ENCODE measurements around the gene XPC. TPM values are rescaled to one million over a fixed set of nuclear protein-coding genes. Genes with fewer than 3 reads are reported as not detected.

XPC gene
- polyA plus RNA-seq, 4 donors = 38.3 to 52.9 (median 49.3) TPM

DNA sequence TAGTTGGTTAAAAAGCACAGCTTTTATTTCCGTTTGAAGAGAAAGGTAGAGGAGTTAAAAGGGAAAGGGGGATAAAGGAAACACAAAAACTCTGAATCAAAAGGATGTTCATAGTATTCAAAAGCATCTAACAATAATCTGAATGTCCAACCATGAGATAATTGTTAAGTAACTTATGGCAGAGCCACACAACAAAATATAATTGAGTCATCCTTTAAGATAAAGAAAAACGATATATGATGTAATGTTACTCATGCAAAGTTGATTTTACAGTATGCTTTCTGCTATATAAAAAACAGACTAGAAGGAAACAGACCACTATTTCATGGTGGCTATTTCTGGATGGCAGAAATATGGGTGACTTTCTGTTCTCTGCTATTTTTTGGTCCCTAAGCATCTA, 3.9 kb downstream of the XPC start:
- DNase-seq (ENCODE audit: low read depth in 4 of 4, low spot score in 3 of 4) = no peak

- no peak for DNase-seq (ENCODE audit: low read depth in 4 of 4, low spot score in 3 of 4)
These were observed 5.9 kb downstream of the XPC start for GRCh38 chr3:14172496-14172895.

- no peak for DNase-seq (ENCODE audit: low read depth in 4 of 4, low spot score in 3 of 4)
These were observed 7.8 kb downstream of the XPC start for GRCh38 chr3:14170531-14171159.

- DNase-seq (ENCODE audit: low read depth in 4 of 4, low spot score in 3 of 4) = no peak
These were observed 8.5 kb downstream of the XPC start for GRCh38 chr3:14169871-14170270.

DNA sequence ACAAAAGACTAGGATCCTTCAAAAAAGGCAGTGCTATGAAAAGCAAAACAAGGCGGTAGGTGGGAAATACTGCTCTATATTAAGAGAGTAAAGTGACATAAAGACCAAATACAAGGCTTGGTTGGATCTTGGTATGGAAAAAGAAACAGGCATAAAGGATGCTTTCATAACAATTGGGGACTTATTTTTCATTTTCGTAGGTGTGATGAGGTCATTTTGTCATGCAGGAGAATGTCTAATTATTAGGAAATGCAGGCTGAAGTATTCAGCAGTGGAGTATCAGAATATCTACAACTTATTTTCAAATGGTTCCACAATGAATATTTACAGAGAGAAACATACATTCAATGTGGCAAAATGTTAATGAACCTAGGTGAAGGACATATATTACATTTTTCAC, 9.0 kb downstream of the XPC start:
- DNase-seq (ENCODE audit: low read depth in 4 of 4, low spot score in 3 of 4) = no peak

GRCh38 chr3:14166877-14167603, 11.4 kb downstream of the XPC start:
- no peak for DNase-seq (ENCODE audit: low read depth in 4 of 4, low spot score in 3 of 4)

DNA sequence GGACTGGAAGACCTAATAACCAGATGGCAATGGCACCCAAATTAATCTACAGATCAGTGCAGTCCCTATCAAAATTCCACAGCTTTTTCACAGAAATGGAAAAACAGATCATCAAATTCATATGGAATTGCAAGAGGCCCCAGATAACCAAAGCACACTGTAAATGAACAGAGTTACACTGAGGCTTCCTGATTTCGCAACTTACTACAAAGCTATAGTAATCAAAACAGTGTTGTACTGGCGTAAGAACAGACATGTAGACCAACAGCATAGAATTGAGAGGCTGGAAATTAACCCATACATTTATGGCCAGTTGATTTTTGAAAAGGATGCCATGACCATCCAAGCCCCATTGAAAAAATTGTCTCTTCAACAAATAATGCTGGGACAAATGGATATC, 16.2 kb downstream of the XPC start:
- no peak for DNase-seq (ENCODE audit: low read depth in 4 of 4, low spot score in 3 of 4)

- DNase-seq (ENCODE audit: low read depth in 4 of 4, low spot score in 3 of 4) = no peak
These were observed 17.1 kb downstream of the XPC start for GRCh38 chr3:14161282-14161681.

DNA sequence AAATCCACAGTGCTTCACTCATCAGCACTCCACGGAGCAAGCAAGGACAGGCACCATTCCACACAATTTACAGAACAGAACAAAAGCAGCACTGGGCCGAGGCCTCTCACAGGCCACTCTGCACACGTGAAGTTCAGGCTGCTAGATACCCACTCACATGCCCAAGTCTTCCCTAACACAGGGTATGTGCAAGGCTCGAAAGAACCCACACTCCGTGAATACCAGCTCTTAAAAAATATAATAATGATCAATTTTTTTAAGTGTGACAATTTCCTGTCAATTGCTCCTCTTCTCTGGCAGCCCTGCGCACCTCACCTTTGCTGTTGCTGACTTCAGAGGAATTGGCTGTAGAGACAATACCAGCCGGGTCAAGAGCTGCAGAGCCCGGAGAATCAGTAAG, 19.0 kb downstream of the XPC start:
- DNase-seq (ENCODE audit: low read depth in 4 of 4, low spot score in 3 of 4) = no peak

GRCh38 chr3:14158370-14158769, 20.0 kb downstream of the XPC start:
- DNase-seq (ENCODE audit: low read depth in 4 of 4, low spot score in 3 of 4) = no peak

DNA sequence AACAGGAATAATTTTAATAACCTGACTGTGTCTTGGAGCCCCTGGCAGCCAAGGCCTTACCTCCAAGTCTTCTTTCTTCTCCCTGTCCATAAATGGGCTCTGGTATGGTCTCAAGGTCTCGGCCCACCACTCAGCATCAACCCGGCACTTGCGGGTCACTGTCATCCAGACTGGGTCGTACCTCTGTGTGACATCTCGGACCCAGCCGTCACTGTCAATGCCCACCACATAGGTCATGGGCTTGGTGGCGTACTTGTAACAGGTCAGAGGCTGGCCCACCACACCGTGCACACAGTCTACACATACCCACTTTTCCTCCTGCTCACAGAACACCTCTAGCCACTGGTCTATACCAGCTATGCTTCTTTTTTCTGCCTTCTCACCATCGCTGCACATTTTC, 20.4 kb downstream of the XPC start:
- no peak for DNase-seq (ENCODE audit: low read depth in 4 of 4, low spot score in 3 of 4)

DNA sequence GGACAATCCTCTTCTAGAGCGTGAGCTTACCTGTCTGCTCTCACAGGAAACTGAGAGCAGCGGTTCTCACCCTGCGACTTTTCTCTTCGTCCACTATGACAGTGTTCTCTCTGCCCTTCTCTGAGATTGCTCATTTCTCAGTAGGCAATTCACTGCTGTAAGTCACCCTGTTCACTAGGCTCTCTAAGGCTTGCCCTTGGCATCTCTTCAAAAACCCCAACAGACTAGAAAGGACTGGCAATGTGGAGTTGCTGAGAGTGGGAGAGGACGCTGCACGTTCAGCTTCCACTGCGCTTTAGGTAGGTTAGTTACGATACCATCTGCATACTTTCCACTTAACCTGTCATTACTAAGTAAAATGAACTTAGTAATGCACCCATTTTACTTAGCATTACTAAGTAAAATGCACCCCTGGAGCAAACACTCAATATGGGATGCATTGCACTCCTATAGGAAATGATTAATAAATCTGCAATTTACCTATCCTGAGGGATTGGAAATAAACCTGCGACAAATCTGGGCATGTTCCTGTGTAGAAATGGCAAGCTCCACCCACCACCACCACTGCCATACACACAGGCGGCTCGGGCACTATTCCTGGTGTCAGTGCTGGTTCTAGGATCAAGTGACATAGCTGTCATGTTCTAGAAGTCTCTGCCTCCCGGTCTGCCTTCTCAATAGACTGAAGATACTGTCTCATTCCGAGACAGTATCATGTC, 21.4 kb downstream of the XPC start:
- no peak for DNase-seq (ENCODE audit: low read depth in 4 of 4, low spot score in 3 of 4)

- no peak for DNase-seq (ENCODE audit: low read depth in 4 of 4, low spot score in 3 of 4)
These were observed 22.2 kb downstream of the XPC start for GRCh38 chr3:14156201-14156600.

- DNase-seq (ENCODE audit: low read depth in 4 of 4, low spot score in 3 of 4) = no peak
These were observed 23.4 kb downstream of the XPC start for GRCh38 chr3:14154895-14155440.

- no peak for DNase-seq (ENCODE audit: low read depth in 4 of 4, low spot score in 3 of 4)
These were observed 24.1 kb downstream of the XPC start for GRCh38 chr3:14154276-14154675.

DNA sequence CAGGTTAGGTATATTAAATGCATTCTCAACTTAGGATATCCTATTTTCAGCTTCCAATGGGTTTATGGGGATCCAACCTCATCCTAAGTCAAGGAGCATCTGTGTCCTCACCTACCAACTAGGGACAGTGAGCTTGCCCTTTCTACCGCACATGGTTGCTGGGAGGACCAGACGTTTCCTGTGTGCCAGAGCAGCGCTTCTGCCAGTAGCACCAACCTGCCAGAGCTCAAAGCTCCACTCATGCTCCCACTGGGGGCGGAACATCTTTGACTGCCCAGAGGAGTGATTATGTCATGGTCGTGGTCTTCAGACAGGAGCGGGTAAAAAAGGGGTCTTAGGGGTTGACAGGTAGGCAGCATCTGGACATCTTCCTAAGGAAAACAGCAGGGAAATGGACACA, 24.7 kb downstream of the XPC start:
- no peak for DNase-seq (ENCODE audit: low read depth in 4 of 4, low spot score in 3 of 4)

DNA sequence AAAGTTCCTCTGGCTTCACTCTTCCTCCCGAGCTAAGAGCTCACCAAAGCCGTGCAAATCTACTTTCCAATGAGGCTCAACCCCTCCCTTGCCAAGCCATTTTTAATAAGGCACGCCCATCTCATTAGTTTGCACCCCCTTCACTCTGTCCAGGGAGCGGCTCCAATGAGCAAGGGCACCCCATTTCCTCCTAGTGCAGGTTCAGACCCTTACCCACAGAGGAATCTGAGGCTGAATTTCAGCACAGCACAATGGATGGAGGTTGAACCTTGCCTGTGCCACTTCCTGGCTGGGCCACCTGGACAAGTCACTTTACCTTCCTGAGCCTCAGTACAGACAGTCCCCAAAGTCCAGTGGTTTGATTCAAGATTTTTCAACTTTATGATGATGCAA, 25.4 kb downstream of the XPC start:
- DNase-seq (ENCODE audit: low read depth in 4 of 4, low spot score in 3 of 4) = no peak

DNA sequence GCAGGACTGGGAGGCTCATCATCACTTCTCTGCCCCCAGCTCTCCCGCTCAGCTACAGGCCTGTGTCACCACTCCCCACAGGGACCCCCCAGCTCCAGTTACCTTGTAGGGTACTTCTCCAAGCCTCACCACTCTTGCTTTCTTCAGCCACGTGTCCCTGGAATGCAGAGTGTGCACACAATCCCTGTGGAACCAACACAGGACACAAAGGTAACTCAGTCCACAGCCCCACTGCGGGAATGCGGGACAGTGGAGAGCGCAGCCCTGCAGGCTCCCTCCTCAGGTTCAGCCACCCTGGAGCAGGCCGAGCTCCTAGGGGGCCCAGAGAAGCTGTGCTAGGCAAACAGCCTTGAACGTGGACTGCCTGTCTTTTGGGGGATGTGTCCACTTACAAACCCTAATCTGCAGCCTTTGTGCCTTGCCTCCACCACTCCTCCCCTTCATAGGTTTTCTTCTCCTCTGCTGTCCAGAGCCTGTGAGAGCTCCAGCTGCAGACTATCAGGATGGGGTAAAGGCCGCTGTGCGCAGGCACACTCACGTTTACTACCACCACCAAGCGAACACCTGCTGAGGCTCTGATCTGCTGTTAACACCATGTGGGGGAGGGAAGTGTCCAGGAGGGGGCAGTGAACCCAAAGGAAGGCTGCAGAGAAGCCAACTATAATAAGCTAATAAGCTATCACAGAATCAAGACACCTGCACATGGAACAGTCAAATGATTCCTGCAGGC, 26.0 kb downstream of the XPC start:
- DNase-seq (ENCODE audit: low read depth in 4 of 4, low spot score in 3 of 4) = no peak

DNA sequence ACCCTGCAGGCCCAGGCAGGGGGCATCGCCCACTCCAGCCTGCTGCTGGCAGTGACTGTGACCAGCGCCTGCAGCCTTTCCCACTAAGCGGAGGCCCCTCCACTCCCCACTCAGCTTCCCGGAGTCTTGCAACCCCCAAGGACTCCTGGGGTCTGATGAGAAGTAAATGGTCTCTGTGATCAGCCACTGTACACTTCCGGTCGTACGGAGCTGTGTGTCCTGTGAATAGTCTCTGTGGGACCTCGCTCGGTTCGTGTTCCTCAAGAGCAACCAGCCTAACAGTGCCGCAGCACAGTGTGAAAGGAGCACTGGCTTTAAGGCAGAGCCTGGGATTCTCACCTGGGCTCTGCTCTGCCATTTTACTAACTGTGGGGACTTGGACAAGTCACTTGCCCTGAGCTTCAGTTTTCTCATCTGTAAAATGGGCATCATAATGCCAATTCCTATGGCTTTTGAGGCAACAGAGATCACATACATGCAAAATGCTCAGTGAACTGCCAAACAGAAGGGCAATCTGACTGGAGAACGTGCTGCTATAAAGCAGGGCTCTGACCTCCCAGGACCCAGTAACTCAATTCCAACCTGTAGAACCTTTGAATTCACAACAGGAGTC, 26.8 kb downstream of the XPC start:
- no peak for DNase-seq (ENCODE audit: low read depth in 4 of 4, low spot score in 3 of 4)

GRCh38 chr3:14150491-14151230, 27.7 kb downstream of the XPC start:
- DNase-seq (ENCODE audit: low read depth in 4 of 4, low spot score in 3 of 4) = no peak
